Right lobe of liver (tissue), 4 donors: ENCODE results near the gene RUFY2.

ENCODE experiments used
- POLR2A ChIP-seq: fragments of 450-650 bp; IDR thresholded peaks from one replicate; pipeline ENCODE4 v1.6.1; 2017; ENCODE audit warnings: antibody characterized with exemption, mild to moderate bottlenecking
- TF ChIP-seq, protein P1 (sequence below), 4 donors: fragments of 200-600 bp in 3 of 4; fragments of 450-650 bp in 1 of 4; IDR thresholded peaks; one replicate each; pipeline versions ENCODE4 v1.5.1 to v1.8.0; 2016 to 2022; ENCODE audit warnings: antibody characterized with exemption in 4 of 4, mild to moderate bottlenecking in 2 of 4
- donor health status: DM: no; HTN: no; CAD: no.
- donor health status: DM: no; HTN: no; CAD: no.
- donor health status: DM: no; HTN: yes; CAD: no.

DNA sequence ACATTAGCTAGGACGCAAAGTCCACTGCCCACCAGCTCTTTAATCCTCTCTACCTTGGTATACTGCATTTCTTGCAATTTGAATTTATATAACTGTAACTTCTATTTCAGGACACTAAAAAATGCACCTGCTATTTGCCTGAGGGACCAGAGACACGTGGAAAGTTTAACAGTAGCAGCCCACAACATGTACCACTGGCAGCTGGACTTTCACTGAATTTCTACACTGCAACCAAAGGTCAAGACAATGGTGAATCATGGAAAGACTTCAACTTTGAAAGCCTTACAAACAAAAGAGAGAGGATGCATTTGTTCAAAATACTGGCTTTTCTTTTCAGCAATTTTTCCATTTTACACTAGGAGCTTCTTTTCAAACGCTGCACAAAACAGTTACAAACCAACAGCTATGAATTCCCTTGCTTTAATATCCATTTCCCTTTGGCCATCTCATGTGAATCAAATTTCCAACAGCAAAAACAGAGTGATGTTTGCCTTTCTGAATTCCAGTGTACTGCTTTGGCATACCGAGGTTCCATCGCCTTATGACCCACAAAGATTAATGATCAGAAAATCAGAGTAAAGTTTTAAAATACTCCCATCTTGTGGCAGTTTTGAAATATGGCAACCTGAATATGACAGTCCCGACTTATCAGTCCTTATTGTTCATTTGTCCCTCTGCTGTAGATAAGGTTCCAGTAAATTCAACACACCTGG, 105.1 kb downstream of the RUFY2 start:
- TF ChIP-seq, protein P1, sequence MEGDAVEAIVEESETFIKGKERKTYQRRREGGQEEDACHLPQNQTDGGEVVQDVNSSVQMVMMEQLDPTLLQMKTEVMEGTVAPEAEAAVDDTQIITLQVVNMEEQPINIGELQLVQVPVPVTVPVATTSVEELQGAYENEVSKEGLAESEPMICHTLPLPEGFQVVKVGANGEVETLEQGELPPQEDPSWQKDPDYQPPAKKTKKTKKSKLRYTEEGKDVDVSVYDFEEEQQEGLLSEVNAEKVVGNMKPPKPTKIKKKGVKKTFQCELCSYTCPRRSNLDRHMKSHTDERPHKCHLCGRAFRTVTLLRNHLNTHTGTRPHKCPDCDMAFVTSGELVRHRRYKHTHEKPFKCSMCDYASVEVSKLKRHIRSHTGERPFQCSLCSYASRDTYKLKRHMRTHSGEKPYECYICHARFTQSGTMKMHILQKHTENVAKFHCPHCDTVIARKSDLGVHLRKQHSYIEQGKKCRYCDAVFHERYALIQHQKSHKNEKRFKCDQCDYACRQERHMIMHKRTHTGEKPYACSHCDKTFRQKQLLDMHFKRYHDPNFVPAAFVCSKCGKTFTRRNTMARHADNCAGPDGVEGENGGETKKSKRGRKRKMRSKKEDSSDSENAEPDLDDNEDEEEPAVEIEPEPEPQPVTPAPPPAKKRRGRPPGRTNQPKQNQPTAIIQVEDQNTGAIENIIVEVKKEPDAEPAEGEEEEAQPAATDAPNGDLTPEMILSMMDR (IDR thresholded peaks at IDR 0.05) = peak; percentile 51 to 56 (median 54)
- TF ChIP-seq POLR2A = no peak
